GM12801 (cell line): ENCODE data around the gene ANTXR2.

Source experiments
- CTCF ChIP-seq: IDR thresholded peaks from one replicate; pipeline ENCODE4 v1.5.1; 2011; ENCODE audit warnings: control low read depth; ENCODE audit not compliant: insufficient read length; ENCODE audit errors: extremely low read depth

ANTXR2 gene

GRCh38 chr4:80009806-80010205, 63.2 kb downstream of the ANTXR2 start:
- no peak for TF ChIP-seq CTCF

- TF ChIP-seq CTCF = no peak
These were observed 64.1 kb downstream of the ANTXR2 start for GRCh38 chr4:80008971-80009370.

- no peak for TF ChIP-seq CTCF
These were observed 64.7 kb downstream of the ANTXR2 start for GRCh38 chr4:80008351-80008750.

GRCh38 chr4:80007745-80008149, 65.3 kb downstream of the ANTXR2 start:
- no peak for TF ChIP-seq CTCF

GRCh38 chr4:80006935-80007744, 65.9 kb downstream of the ANTXR2 start:
- TF ChIP-seq CTCF = no peak

GRCh38 chr4:80005863-80006262, 67.2 kb downstream of the ANTXR2 start:
- no peak for TF ChIP-seq CTCF

- no peak for TF ChIP-seq CTCF
These were observed 68.7 kb downstream of the ANTXR2 start for GRCh38 chr4:80004319-80004718.

- no peak for TF ChIP-seq CTCF
These were observed 74.8 kb downstream of the ANTXR2 start for GRCh38 chr4:79998201-79998600.
